LNCAP (cell line): ENCODE data around the gene SORCS3.

Source experiments
- CTCF ChIP-seq: fragments of 450-650 bp; IDR thresholded peaks from 2 replicates; pipeline ENCODE4 v1.5.1; 2017; ENCODE audit warnings: mild to moderate bottlenecking

SORCS3 gene

GRCh38 chr10:105001269-105001668 is 360.2 kb downstream of the SORCS3 start:
- no peak for TF ChIP-seq CTCF

DNA sequence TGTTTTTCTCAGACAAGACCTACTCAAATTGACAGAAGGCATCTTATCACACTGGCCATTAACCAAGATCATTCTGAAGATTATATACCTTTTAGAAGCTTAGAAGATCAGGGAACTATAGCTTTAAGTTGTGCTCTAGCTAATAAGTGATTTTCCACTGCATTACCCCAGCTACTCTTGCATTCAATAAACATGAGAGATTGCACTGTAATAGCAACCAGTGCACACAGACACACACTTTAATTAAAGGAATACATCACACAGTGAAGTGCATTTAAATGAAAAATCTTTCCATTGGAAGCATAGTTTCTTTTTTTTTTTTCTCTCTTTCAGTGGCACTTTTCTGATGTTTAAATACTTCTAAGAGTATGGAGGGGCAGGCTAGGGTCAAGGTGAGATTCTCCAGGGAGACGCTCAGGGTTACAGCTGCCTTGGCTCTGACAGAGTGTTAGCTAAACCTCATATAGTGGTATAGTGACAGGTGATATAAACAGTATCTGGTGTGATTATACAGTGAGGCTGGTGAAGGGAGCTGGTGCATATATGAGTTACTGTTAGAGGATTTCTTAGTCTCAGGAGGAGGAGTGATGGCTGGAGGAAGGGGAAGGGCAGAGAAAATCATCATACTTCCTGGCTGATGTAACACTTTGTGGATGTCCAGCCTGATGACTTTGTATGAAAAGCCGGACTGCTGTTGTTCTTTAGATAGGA is 369.5 kb downstream of the SORCS3 start:
- no peak for TF ChIP-seq CTCF

GRCh38 chr10:105017116-105017515 is 376.0 kb downstream of the SORCS3 start:
- no peak for TF ChIP-seq CTCF

DNA sequence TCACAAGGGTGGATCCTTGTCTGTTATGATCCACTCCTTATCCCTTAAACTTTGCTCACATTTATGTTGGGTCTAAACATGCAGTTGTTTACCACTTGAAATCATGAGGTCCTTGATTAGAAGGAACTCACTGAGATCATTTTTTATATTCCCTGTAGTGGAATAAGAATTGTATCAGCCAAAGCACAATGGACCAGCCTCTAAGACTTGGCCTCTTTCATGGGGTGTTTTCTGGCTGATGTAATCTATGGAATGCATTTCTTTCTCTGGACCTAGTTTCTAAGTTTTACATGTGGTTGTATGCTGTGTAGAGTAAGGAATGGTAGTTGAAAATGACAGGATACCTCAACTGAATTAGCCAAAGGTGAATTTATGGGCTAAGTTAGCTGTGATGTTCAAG is 376.6 kb downstream of the SORCS3 start:
- TF ChIP-seq CTCF = no peak

- TF ChIP-seq CTCF = no peak
These were observed 382.4 kb downstream of the SORCS3 start for GRCh38 chr10:105023211-105024111.

GRCh38 chr10:105024184-105024583 is 383.1 kb downstream of the SORCS3 start:
- no peak for TF ChIP-seq CTCF

DNA sequence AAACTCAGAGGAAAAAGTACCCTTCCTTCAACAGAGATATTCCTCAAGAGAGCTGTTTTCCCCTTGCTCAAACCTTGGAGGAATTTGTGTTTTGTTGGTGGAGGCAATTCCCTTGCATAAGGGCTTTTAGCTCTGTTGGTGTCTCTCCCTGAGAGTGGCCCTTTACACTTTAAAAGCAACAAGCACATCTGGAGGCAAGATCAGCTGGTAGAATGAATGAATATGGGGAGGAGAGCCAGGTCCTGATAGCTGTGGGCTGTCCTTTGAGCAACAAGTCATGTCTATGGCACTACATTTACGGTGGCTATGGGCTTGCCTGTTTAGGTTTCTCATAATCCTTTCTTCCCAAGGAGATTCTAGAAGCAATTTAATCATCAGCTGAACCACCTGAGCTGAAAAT is 384.0 kb downstream of the SORCS3 start:
- no peak for TF ChIP-seq CTCF
